Stomach (tissue), 4 donors: ENCODE measurements around the gene PTPRT.

ENCODE experiments used
- EP300 ChIP-seq: sonication (generic); formaldehyde crosslinking; IDR thresholded peaks from one replicate; pipeline ENCODE4 v1.6.1; 2017; ENCODE audit warnings: antibody characterized with exemption
- POLR2A ChIP-seq, 4 donors: fragments of 450-650 bp; IDR thresholded peaks; one replicate each; pipeline ENCODE4 v1.6.1; 2016; ENCODE audit warnings: antibody characterized with exemption in 4 of 4, control low read depth in 2 of 4, mild to moderate bottlenecking in 1 of 4, moderate library complexity in 1 of 4
- TF ChIP-seq, protein P1 (sequence below), 7 experiments: fragments of 450-650 bp in 4 of 7; fragments of 200-600 bp in 3 of 7; sonication (generic) in 3 of 7; IDR thresholded peaks; one replicate each; pipeline ENCODE4 v1.5.1; 2016 to 2019; ENCODE audit warnings: antibody characterized with exemption in 7 of 7, control low read depth in 2 of 7, mild to moderate bottlenecking in 1 of 7

DNA sequence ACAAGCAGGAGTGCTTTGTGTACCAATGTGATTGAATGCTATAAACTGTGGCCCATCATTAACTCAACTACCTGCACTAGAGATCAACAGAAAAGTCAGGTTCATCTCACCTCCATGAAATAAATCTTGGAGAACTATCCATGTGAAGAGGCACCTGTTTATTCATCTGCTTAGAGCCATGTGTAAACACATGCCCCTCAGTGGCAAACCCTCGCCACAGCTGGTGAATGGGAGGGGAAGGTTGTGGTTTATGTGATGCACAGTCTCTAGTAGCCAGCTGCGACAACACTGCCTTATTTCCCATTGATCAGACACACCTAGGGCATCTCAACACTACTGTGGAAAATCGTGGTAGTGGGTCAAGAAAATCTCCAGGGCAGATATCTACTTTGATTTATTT lies 640.2 kb downstream of the PTPRT start:
- TF ChIP-seq, protein P1, sequence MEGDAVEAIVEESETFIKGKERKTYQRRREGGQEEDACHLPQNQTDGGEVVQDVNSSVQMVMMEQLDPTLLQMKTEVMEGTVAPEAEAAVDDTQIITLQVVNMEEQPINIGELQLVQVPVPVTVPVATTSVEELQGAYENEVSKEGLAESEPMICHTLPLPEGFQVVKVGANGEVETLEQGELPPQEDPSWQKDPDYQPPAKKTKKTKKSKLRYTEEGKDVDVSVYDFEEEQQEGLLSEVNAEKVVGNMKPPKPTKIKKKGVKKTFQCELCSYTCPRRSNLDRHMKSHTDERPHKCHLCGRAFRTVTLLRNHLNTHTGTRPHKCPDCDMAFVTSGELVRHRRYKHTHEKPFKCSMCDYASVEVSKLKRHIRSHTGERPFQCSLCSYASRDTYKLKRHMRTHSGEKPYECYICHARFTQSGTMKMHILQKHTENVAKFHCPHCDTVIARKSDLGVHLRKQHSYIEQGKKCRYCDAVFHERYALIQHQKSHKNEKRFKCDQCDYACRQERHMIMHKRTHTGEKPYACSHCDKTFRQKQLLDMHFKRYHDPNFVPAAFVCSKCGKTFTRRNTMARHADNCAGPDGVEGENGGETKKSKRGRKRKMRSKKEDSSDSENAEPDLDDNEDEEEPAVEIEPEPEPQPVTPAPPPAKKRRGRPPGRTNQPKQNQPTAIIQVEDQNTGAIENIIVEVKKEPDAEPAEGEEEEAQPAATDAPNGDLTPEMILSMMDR (IDR thresholded peaks at IDR 0.05): no peak
- TF ChIP-seq POLR2A (IDR thresholded peaks at IDR 0.05) (no peak), EP300 (no peak)
